Fibroblast of lung (primary cell): ENCODE measurements around the gene ATG9A.

Experiments
- CTCF ChIP-seq, 2 donors: IDR thresholded peaks in 1 of 2; conservative IDR thresholded peaks in 1 of 2; 1 replicate in 1 of 2; 2 replicates in 1 of 2; pipeline ENCODE4 v1.5.1; 2011 to 2012; ENCODE audit warnings: low read length in 2 of 2, control low read depth in 1 of 2, inconsistent platforms in 1 of 2, low read depth in 1 of 2, mild to moderate bottlenecking in 1 of 2
- EZH2 ChIP-seq: IDR thresholded peaks from 2 replicates; pipeline ENCODE4 v1.5.1; 2012; ENCODE audit warnings: low read length, control low read depth, mild to moderate bottlenecking; ENCODE audit errors: missing control alignments

- no peak for TF ChIP-seq CTCF (conservative IDR thresholded peaks at IDR 0.05 in 1 of 2, IDR thresholded peaks at IDR 0.05 in 1 of 2; ENCODE audit: low read depth in 1 of 2, low read length in 2 of 2)
- TF ChIP-seq EZH2 = no peak
These were observed 42.9 kb upstream of the ATG9A start for GRCh38 chr2:219272356-219272755.
